ENCODE results near the gene B3GALT6.

Gene B3GALT6

GRCh38 chr1:1264868-1265272, 32.8 kb downstream of the B3GALT6 start:
- peak overlapping the region; percentile 76 for H3K27ac ChIP-seq (ENCODE audit: poor library complexity, severe bottlenecking)
- peak; percentile 38 for TF ChIP-seq CTCF (IDR thresholded peaks at IDR 0.05; ENCODE audit: poor library complexity, severe bottlenecking)
- H3K4me3 ChIP-seq (ENCODE audit: severe bottlenecking), result no peak overlapping the region
- no peaks in the 10 kb centered on the region for H3K9me3 ChIP-seq (ENCODE audit: severe bottlenecking)
- H3K36me3 ChIP-seq (ENCODE audit: low read depth), result peaks cover 88% of the 10 kb centered on the region
- H3K27me3 ChIP-seq (ENCODE audit: insufficient read depth, poor library complexity, severe bottlenecking), result no peaks in the 10 kb centered on the region
- peak; percentile 83 for ATAC-seq (ENCODE audit: low read depth)
- peaks cover 12% of the 10 kb centered on the region for H3K4me1 ChIP-seq (ENCODE audit: insufficient read depth, poor library complexity, severe bottlenecking)
- peak; percentile 83 for DNase-seq (ENCODE audit: low spot score)

GRCh38 chr1:1267488-1268283, 35.6 kb downstream of the B3GALT6 start:
- no peak overlapping the region for H3K27ac ChIP-seq (ENCODE audit: poor library complexity, severe bottlenecking)
- ATAC-seq (ENCODE audit: low read depth), result no peak
- no peaks in the 10 kb centered on the region for H3K27me3 ChIP-seq (ENCODE audit: insufficient read depth, poor library complexity, severe bottlenecking)
- no peak for DNase-seq (ENCODE audit: low spot score)
- H3K9me3 ChIP-seq (ENCODE audit: severe bottlenecking), result no peaks in the 10 kb centered on the region
- TF ChIP-seq CTCF (IDR thresholded peaks at IDR 0.05; ENCODE audit: poor library complexity, severe bottlenecking), result no peak
- no peak overlapping the region for H3K4me3 ChIP-seq (ENCODE audit: severe bottlenecking)
- H3K36me3 ChIP-seq (ENCODE audit: low read depth), result peaks cover 71% of the 10 kb centered on the region
- peaks cover 21% of the 10 kb centered on the region for H3K4me1 ChIP-seq (ENCODE audit: insufficient read depth, poor library complexity, severe bottlenecking)

GRCh38 chr1:1268284-1268682, 36.2 kb downstream of the B3GALT6 start:
- H3K9me3 ChIP-seq (ENCODE audit: severe bottlenecking), result no peaks in the 10 kb centered on the region
- H3K4me3 ChIP-seq (ENCODE audit: severe bottlenecking), result no peak overlapping the region
- no peak overlapping the region for H3K27ac ChIP-seq (ENCODE audit: poor library complexity, severe bottlenecking)
- no peak for ATAC-seq (ENCODE audit: low read depth)
- no peaks in the 10 kb centered on the region for H3K27me3 ChIP-seq (ENCODE audit: insufficient read depth, poor library complexity, severe bottlenecking)
- DNase-seq (ENCODE audit: low spot score), result no peak
- H3K36me3 ChIP-seq (ENCODE audit: low read depth), result peaks cover 65% of the 10 kb centered on the region
- H3K4me1 ChIP-seq (ENCODE audit: insufficient read depth, poor library complexity, severe bottlenecking), result peaks cover 21% of the 10 kb centered on the region
- TF ChIP-seq CTCF (IDR thresholded peaks at IDR 0.05; ENCODE audit: poor library complexity, severe bottlenecking), result no peak

- DNase-seq (ENCODE audit: low spot score) (no peak), ATAC-seq (ENCODE audit: low read depth) (no peak)
- peaks cover 10% of the 10 kb centered on the region for H3K4me1 ChIP-seq (ENCODE audit: insufficient read depth, poor library complexity, severe bottlenecking)
- no peak overlapping the region for H3K4me3 ChIP-seq (ENCODE audit: severe bottlenecking)
- peaks cover 42% of the 10 kb centered on the region for H3K36me3 ChIP-seq (ENCODE audit: low read depth)
- no peaks in the 10 kb centered on the region for H3K27me3 ChIP-seq (ENCODE audit: insufficient read depth, poor library complexity, severe bottlenecking)
- no peak for TF ChIP-seq CTCF (IDR thresholded peaks at IDR 0.05; ENCODE audit: poor library complexity, severe bottlenecking)
- H3K9me3 ChIP-seq (ENCODE audit: severe bottlenecking), result no peaks in the 10 kb centered on the region
- H3K27ac ChIP-seq (ENCODE audit: poor library complexity, severe bottlenecking), result peak overlapping the region; percentile 66
Measured at GRCh38 chr1:1270813-1271212, 38.8 kb downstream of the B3GALT6 start.

All from RWPE2 (cell line).